Right kidney (tissue), 1 donor: Measurements from ENCODE around the gene ACAP2.
"Not testable (repeated sequence)": the region's sequence is repeated elsewhere in the genome, so short reads cannot be mapped to it uniquely, and the experiment has no call there.

Experiments
- DNase-seq: peaks from one replicate; pipeline ENCODE4 v3.0.0-alpha.2; 2016

The ACAP2 gene

GRCh38 chr3:195388380-195388779 lies 54.4 kb downstream of the ACAP2 start:
- DNase-seq = no peak

DNA sequence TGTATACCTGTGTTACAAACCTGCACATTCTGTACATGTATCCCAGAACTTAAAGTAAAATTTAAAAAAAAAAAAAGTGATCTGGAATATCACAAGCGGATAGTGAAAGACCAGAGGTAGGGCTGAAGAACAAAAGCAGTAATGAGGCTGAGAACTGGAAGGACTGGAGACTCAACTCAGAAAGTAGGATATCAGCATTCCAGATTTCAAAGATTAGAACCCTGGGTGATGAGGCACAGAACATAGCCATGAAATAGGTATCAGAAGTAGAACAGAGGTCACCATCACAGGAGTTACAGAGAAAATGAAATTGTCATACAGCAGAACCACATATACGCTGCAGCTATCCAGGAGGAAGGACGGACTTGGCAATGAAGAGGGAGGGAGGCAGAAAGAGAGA lies 56.1 kb downstream of the ACAP2 start:
- DNase-seq = no peak

DNA sequence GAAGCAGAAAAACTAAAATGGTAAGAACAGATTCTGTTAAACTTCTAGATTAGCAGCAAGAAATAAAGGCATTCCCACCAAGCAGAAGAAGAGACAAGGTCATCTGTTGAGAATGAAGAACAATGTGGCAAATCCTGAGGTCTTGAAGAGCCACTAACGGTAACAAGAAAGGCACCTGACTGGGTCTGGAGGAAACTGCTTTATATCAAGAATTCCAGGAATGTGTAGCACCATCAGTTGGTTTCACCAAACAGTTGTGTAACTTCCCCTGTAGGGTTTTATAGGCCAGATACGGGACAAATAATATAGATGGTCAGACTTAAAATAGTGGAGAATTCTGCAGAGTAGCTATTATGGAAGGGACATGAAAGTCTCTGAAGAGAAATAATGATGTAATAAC lies 57.3 kb downstream of the ACAP2 start:
- DNase-seq = no peak

- DNase-seq = no peak
Measured at GRCh38 chr3:195384952-195385351, 57.9 kb downstream of the ACAP2 start.

GRCh38 chr3:195372220-195372619 lies 70.6 kb downstream of the ACAP2 start:
- DNase-seq = no peak

DNA sequence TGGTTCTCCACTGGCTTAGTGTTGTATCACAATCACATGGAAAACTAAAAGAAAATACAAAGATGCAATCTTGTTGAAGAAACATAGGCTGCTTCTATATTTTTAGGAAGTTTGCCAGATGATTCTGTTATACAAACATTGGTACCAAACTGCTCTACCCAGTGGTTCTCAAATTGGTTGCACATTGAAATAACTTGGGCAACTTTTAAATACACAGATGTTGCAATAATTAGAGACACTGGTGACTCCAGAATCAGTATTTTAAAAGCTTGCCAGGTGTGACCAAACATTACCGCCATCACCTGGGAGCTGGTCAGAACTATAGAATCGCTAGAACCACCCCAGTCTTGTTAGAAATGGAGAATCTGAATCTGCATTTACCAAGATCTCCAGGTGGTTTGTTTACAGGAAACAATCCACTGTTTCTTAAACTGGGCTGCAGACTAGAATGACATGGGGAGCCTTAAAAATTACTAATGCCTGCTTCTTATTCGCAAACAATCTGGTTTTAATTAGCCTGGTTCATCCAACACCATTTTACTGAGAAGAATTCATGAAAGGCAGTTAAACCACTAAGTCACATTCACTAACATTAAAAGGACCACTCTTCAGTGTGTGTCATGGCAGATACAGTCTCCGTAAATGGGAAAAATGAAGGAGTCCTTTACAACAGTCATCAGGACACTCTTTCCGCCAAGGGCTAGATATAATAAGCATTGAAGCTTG lies 76.5 kb downstream of the ACAP2 start:
- DNase-seq = no peak

GRCh38 chr3:195365371-195365770 lies 77.4 kb downstream of the ACAP2 start:
- DNase-seq = no peak

DNA sequence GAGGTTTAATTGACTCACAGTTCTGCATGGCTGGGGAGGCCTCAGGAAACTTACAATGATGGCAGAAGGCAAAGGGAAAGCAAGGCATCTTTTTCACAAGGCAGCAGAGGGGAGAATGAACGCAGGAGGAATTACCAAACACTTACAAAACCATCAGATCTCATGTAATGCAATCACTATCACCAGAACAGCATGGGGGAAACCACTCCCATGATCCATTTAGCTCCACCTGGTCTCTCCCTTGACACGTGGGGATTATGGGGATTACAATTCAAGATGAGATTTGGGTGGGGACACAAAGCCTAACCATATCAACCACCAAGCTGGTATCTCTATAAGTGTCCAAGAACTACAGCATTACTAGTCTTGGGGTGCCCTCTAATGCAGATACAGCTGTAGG lies 85.0 kb downstream of the ACAP2 start:
- not testable (repeated sequence) for DNase-seq

- no peak for DNase-seq
Measured at GRCh38 chr3:195356151-195357086, 86.4 kb downstream of the ACAP2 start.

- DNase-seq = not testable (repeated sequence)
Measured at GRCh38 chr3:195354009-195354408, 88.8 kb downstream of the ACAP2 start.

DNA sequence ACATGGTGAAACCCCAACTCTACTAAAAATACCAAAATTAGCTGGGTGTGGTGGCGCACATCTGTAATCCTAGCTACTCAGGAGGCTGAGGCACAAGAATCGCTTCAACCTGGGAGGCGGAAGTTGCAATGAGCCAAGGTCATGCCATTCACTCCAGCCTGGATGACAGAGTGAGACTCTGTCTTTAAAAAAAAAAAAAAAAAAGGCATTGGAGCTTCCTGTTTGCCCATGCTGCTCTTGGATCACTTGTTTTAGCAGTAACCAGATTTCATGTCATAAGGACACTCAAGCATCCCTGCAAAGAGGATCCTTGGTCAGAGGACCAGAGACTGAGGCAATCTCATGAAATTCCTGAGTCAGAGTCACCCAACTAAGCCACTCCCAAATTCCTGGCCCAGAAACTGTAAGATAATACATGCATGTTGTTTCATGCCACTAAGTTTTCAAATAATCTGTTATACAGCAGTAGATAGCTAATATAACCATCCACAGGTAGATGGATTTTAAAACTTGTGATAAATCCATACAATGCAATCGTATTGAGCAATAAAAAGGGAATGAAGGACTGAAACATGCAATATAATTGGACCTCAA lies 89.8 kb downstream of the ACAP2 start:
- DNase-seq = no peak

DNA sequence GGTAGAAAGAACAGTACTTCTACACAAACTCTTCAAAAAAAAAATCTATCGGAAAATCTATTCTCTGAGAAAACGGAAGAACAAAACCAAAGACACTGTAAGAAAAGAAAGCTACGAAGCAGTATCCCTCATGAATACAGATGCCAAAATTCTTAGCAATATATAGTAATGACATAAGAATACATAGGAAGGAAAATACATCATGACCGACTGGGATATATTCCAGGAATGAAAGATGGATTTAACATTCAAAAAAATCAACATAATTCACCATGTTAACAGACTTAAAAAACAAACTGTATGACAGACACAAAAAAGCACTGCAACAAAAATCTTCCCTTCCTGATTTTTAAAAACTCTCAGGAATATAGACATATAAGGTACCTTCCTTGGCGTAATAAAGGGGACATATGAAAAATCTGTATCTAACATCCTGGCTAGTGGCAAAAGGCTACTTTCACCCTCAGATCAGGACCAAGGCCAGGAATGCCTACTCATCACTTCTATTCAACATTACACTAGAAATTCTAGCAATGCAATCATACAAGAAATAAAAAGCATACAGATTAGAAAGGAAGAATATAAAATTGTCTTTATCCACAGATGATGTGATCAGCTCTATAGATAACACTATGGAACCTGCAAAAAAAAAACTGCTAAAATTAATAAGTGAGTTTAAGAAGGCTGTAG lies 94.2 kb downstream of the ACAP2 start:
- DNase-seq = no peak

DNA sequence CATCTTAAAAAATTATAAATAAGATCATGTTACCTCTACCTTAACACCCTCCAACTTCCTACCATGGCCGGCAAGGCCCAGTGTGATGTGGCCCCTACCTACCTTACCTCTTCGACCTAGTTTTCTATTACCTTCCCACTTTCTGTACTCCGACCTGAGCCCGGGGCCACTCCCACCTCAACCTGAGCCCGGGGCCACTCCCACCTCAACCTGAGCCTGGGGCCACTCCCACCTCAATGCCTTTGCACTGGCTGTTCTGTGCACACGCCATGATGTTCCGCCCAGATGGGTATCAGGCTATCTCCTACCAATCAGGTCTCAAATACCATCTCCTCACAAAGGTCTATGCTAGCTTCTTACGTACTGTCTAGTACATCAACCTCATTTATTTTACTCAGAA lies 105.1 kb downstream of the ACAP2 start:
- DNase-seq = no peak

DNA sequence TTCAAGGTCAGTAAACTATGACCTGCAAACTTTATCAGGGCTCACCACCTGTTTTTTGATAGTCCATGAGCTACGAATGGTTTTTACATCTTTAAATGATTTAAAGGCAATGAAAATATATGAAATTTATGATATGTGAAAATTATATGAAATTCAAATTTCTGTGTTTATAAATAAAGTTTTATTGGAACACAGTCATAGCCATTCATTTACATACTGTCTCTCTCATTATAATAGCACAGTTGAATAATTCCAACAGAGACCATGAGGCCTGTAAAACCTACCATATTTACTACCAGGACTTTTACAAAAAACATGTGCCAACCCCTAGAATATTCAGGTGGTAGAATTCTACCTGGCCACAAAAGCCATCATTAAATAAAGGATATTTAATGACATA lies 107.9 kb downstream of the ACAP2 start:
- DNase-seq = no peak

GRCh38 chr3:195319060-195319459 lies 123.8 kb downstream of the ACAP2 start:
- no peak for DNase-seq

- no peak for DNase-seq
Measured at GRCh38 chr3:195312714-195313113, 130.1 kb downstream of the ACAP2 start.

GRCh38 chr3:195307711-195308110 lies 135.1 kb downstream of the ACAP2 start:
- no peak for DNase-seq

DNA sequence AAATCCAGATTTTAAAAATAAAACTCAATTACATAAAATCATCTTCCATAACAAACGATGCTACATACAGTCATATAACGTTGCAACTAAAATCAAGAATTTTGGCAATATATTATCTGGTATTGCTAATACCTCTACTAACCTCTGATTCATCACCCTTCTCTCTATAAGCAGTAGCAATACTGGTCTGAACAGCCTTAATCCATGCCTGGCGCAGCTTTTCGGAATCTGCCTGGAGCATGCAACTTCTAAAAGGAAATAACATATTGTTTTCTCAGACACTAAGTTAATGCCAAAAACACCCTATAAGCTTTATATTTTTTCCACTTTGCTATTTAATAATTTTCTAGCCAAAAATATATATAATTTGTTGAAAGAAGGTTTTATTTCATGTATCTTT lies 136.5 kb downstream of the ACAP2 start:
- DNase-seq = no peak

- DNase-seq = no peak
Measured at GRCh38 chr3:195302431-195302830, 140.4 kb downstream of the ACAP2 start.

GRCh38 chr3:195297446-195297845 lies 145.4 kb downstream of the ACAP2 start:
- DNase-seq = no peak

DNA sequence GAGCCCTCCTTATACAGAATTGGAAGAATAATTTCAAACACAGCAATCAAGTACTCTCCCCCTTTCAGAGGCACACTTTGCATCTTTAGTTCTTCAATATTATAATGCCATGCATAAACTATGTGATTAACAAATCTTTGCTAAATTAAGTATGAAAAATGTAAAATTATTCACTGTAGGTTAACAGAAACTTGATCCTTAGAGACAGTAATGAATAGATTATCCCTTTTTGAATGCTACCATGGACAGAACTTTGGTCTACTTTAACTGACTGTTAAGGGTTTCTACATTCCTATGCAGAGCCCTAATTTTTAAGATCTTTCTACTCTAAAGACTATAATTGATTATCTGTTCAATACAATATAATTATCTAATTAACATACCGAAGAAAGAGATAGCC lies 146.2 kb downstream of the ACAP2 start:
- DNase-seq = no peak

DNA sequence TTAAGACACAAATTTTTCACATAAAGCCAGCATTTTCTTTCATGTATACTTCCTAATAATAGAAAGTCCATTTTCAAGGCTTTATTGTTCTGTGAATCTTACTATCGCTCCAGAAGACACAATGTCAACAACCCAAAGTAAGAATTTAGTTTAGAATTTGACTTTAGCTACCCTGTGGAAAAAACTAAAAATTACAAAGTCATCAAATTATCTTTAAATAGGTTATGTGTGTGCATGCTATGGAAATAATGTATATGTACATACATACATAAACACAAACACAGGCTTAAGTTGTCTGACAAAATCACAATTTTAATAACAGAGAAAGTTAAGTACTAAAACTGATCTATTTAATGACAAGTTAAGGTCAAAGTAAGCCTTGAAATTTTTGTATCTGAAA lies 151.7 kb downstream of the ACAP2 start:
- no peak for DNase-seq

- not testable (repeated sequence) for DNase-seq
Measured at GRCh38 chr3:195290643-195291042, 152.2 kb downstream of the ACAP2 start.
